Suprapubic skin (tissue), 4 donors: ENCODE measurements around the gene SH2D3C. TPM values are rescaled to one million over a fixed set of nuclear protein-coding genes. Genes with fewer than 3 reads are reported as not detected.
A peak's percentile ranks its signal among the peaks of the same experiment; 100 is the strongest.

Source experiments
- DNase-seq, 2 donors: peaks; one replicate each; pipeline ENCODE4 v3.0.0-alpha.2; 2019; ENCODE audit warnings: low spot score in 2 of 2
- H3K27ac ChIP-seq: fragments of 200-600 bp; sonication (generic); one replicate; pipeline ENCODE4 v1.5.1; 2019
- H3K27me3 ChIP-seq: fragments of 200-600 bp; sonication (generic); one replicate; pipeline ENCODE4 v1.5.1; 2019
- H3K36me3 ChIP-seq: fragments of 200-600 bp; sonication (generic); one replicate; pipeline ENCODE4 v1.5.1; 2019
- H3K4me1 ChIP-seq: fragments of 200-600 bp; sonication (generic); one replicate; pipeline ENCODE4 v1.5.1; 2019
- H3K4me3 ChIP-seq: fragments of 200-600 bp; sonication (generic); one replicate; pipeline ENCODE4 v1.5.1; 2019; ENCODE audit warnings: mild to moderate bottlenecking
- H3K9me3 ChIP-seq: fragments of 200-600 bp; sonication (generic); one replicate; pipeline ENCODE4 v1.5.1; 2019
- CTCF ChIP-seq, 2 donors: fragments of 200-600 bp in 1 of 2; fragments of 450-650 bp in 1 of 2; sonication (generic) in 1 of 2; IDR thresholded peaks; one replicate each; pipeline ENCODE4 v1.5.1; 2016 to 2019; ENCODE audit warnings: antibody characterized with exemption in 2 of 2, mild to moderate bottlenecking in 1 of 2, moderate library complexity in 1 of 2
- EP300 ChIP-seq: sonication (generic); formaldehyde crosslinking; IDR thresholded peaks from one replicate; pipeline ENCODE4 v1.6.1; 2017; ENCODE audit warnings: antibody characterized with exemption
- POLR2A ChIP-seq, 2 donors: fragments of 450-650 bp; IDR thresholded peaks; one replicate each; pipeline ENCODE4 v1.6.1; 2017; ENCODE audit warnings: antibody characterized with exemption in 2 of 2, mild to moderate bottlenecking in 2 of 2, moderate library complexity in 2 of 2
- POLR2AphosphoS5 ChIP-seq, 3 donors: sonication (generic); formaldehyde crosslinking; IDR thresholded peaks; one replicate each; pipeline ENCODE4 v1.6.1; 2017; ENCODE audit warnings: antibody characterized with exemption in 3 of 3
- WGBS: methylation state at CpG from one replicate; pipeline ENCODE4 v1.1.5; 2018; 5-methylcytosine and 5-hydroxymethylcytosine counted together
- total RNA-seq, 4 donors: library from RNA; depleted of rRNA; stranded (reverse); fragments of >200 nt; gene quantifications; one replicate each; pipeline ENCODE4 v1.1.0, GENCODE V29; 2016

The SH2D3C gene
- total RNA-seq, 4 donors from 2014 or later: 3.4 to 8.9 (median 6.1) TPM

DNA sequence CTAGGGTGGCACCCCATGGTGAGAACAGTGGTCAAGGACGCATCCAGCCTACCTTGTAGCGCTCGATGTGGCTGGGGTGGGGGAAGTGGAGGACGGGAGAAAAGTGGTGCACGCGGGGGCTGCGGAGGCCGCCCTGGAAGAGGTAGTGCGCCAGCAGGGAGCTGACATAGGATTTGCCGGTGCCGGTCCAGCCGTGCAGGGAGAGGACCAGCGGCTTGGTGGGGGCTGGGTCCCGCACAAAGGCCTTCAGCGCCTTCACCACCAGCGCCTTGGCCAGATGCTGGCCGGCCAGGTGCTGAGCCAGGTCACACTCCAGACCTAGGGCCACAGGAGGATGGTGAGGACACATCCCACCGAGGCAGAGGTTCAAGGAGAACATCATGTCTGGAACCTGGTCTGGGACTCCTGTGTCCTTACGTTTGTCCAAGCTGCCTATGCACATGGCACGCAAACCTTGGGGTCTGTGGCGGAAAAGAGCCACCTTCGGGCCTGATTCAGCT lies 44.2 kb downstream of the SH2D3C start:
- 69% methylated on average over 13 of the region's 22 CpGs for WGBS
- peaks cover 18% of the 10 kb centered on the region for H3K4me1 ChIP-seq
- TF ChIP-seq EP300 (no peak), POLR2AphosphoS5 (IDR thresholded peaks at IDR 0.05) (no peak), CTCF (IDR thresholded peaks at IDR 0.05) (no peak), POLR2A (IDR thresholded peaks at IDR 0.05) (no peak)
- peak overlapping the region; percentile 95 for H3K27ac ChIP-seq
- no peak for DNase-seq
- no peaks in the 10 kb centered on the region for H3K27me3 ChIP-seq
- H3K4me3 ChIP-seq: peak overlapping the region; percentile 94
- peaks cover 33% of the 10 kb centered on the region for H3K36me3 ChIP-seq
- no peaks in the 10 kb centered on the region for H3K9me3 ChIP-seq

DNA sequence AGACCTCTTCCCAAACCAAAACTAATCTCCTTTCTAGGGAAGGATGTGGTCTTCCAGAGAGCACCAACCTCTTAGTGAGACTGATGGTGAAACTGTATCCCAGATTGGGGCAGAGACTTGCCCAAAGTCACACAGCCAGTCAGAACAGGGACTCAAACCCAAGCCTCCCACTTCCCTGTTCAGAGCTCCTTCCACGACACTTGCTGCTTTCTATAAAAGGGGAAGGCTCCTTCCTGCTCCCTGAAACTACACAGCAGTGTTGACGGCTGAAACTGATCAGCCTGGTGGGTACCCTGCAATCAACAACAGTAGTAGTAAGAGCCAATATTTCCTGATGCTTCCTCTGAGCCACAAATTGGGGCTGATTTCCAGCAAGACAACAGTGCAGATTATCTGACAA lies 44.9 kb downstream of the SH2D3C start:
- Histone ChIP-seq H3K9me3 (no peaks in the 10 kb centered on the region), H3K4me1 (peaks cover 18% of the 10 kb centered on the region), H3K4me3 (no peak overlapping the region), H3K27me3 (no peaks in the 10 kb centered on the region), H3K27ac (no peak overlapping the region), H3K36me3 (peaks cover 31% of the 10 kb centered on the region)
- no peak for DNase-seq
- 87% methylated on average over 2 of the region's 2 CpGs for WGBS
- TF ChIP-seq POLR2A (IDR thresholded peaks at IDR 0.05) (no peak), POLR2AphosphoS5 (IDR thresholded peaks at IDR 0.05) (no peak)

DNA sequence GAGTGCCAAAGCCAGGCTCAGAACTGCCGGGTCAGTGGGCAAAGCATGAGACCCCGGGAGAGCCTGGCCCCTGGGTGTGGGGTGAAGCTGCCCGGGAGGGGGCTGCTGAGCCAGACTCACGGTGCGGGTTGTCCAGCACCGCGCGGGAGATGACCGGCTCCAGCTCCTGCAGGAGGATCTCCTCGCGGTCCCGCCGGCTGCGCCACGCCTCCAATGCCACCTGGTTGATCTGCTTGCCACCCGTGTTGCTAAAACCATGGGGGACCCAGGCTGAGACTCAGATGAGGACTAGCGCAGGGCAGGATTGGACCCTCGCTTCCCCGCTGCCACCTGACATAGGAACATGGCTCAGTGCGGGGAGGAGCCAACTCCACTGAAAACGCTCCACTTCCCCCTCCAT lies 46.0 kb downstream of the SH2D3C start:
- peaks cover 30% of the 10 kb centered on the region for H3K36me3 ChIP-seq
- no peaks in the 10 kb centered on the region for H3K27me3 ChIP-seq
- peaks cover 18% of the 10 kb centered on the region for H3K4me1 ChIP-seq
- no peak for TF ChIP-seq CTCF (IDR thresholded peaks at IDR 0.05)
- H3K4me3 ChIP-seq: no peak overlapping the region
- no peak overlapping the region for H3K27ac ChIP-seq
- DNase-seq: no peak
- WGBS: 81% methylated on average over 6 of the region's 21 CpGs
- no peaks in the 10 kb centered on the region for H3K9me3 ChIP-seq

- Histone ChIP-seq H3K36me3 (peaks cover 30% of the 10 kb centered on the region), H3K4me1 (peaks cover 18% of the 10 kb centered on the region), H3K27ac (no peak overlapping the region), H3K9me3 (no peaks in the 10 kb centered on the region), H3K27me3 (no peaks in the 10 kb centered on the region), H3K4me3 (no peak overlapping the region)
- 80% methylated on average over 16 of the region's 16 CpGs for WGBS
- TF ChIP-seq CTCF (IDR thresholded peaks at IDR 0.05): no peak
- no peak for DNase-seq
Observed at GRCh38 chr9:127731938-127732337, 46.5 kb downstream of the SH2D3C start.

DNA sequence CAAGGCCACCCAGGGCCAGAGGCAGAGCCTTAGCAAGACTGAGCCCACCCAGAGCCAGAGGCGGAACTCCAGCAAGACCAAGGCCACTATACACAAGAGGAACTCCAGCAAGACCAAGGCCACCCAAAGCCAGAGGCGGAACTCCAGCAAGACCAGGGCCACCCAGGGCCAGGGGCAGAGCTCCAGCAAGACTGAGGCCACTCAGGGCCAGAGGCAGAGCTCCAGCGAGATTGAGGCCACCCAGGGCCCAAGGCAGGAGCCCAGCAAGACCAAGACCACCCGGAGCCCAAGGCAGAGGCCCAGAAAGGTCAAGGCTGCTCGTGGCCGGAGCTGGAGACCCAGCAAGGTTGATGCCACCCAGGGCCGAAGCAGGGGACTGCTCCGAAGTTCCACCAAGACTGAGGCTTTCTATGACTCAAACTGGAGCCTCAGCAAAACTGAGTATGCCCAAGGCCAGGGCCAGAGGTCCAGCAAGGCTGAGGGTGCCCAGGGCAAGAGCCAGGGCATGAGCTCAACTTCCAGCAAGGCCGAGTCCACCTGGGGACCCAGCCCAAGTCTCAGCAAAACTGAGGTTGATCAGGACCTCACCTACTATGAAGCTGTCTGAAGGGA lies 47.6 kb downstream of the SH2D3C start:
- H3K4me1 ChIP-seq: peaks cover 17% of the 10 kb centered on the region
- no peaks in the 10 kb centered on the region for H3K27me3 ChIP-seq
- H3K27ac ChIP-seq: no peak overlapping the region
- no peak for DNase-seq
- H3K9me3 ChIP-seq: no peaks in the 10 kb centered on the region
- H3K4me3 ChIP-seq: no peak overlapping the region
- WGBS: 93% methylated on average over 3 of the region's 9 CpGs
- TF ChIP-seq EP300: no peak
- no peak for TF ChIP-seq POLR2A (IDR thresholded peaks at IDR 0.05)
- no peak for TF ChIP-seq POLR2AphosphoS5 (IDR thresholded peaks at IDR 0.05)
- no peak for TF ChIP-seq CTCF (IDR thresholded peaks at IDR 0.05)
- peaks cover 30% of the 10 kb centered on the region for H3K36me3 ChIP-seq

DNA sequence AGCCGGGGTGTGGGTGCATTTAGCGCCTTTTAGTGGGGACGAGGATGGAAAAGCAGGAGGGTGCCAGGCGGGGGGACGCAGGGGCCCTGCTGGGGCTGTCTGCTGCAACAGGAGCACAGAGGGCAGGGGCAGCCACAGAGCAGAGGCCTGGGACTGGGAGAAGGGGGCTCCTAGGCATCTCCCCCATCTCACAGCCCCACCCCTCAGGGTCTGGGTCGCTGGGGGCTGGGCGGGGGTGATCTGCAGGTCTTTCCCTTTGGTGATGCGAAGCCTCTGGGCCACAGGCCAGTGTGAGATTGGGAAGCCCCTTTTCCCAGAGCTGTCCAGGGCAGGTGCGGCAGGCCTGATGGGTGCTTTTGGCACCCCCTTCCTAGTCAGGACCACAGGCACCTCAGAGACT lies 48.2 kb downstream of the SH2D3C start:
- 92% methylated on average over 4 of the region's 9 CpGs for WGBS
- H3K4me1 ChIP-seq: peaks cover 12% of the 10 kb centered on the region

More for the DNA sequence above, 48.2 kb downstream of the SH2D3C start:
- TF ChIP-seq EP300 (no peak), POLR2AphosphoS5 (IDR thresholded peaks at IDR 0.05) (no peak), CTCF (IDR thresholded peaks at IDR 0.05) (no peak), POLR2A (IDR thresholded peaks at IDR 0.05) (no peak)
- no peak for DNase-seq
- H3K9me3 ChIP-seq: no peaks in the 10 kb centered on the region
- no peak overlapping the region for H3K4me3 ChIP-seq
- no peaks in the 10 kb centered on the region for H3K27me3 ChIP-seq
- no peak overlapping the region for H3K27ac ChIP-seq
- H3K36me3 ChIP-seq: peaks cover 30% of the 10 kb centered on the region
